ENCODE data around the gene PCGF5. TPM values are rescaled to one million over a fixed set of nuclear protein-coding genes. Genes with fewer than 3 reads are reported as not detected.

The PCGF5 gene
- total and polyA plus RNA-seq, 9 of the 15 experiments (the other 6 are each of a cell fraction or from before 2014, with no cell fraction given) = 10.9 to 40.0 (median 20.3) TPM

DNA sequence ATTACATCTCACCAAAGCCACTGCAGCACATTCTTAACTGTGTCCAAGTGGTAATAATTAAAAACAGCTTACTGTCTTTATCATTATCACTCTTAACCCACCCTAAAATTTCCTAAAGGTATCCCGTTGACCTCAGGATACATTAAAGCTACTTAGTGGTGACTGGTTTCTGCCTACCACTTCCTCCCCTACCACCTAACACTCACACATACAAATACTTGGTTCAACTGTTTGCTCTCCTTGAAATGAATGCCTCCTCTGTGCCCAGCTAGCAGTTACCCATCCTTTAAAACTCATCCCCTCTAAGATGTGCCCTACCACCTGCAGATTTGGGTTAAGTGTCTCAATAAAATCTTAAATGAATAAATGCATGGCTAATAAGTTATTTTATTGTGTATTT, 7.1 kb downstream of the PCGF5 start:
- no peak overlapping the region for H3K4me3 ChIP-seq
- DNase-seq (ENCODE audit: extremely low read depth in 1 of 4, low spot score in 3 of 4) (no peak), FAIRE-seq (no peak), ATAC-seq (no peak)
- in situ Hi-C loops (cut with MboI) = no loop called here
- intact Hi-C loops (cut with micrococcal nuclease) = no loop called here
- no TSS peak for BruUV-seq (replicated peaks)
- no peaks in the 10 kb centered on the region for H3K27me3 ChIP-seq (ENCODE audit: control insufficient read depth in 2 of 2, insufficient read depth in 2 of 2, low read length in 2 of 2)
- ChIA-PET CTCF (ENCODE audit: low intra/inter-chr PET ratio) (no interaction called here), POLR2A (no interaction called here)
- peaks cover 0 to 1% of the 10 kb centered on the region in 2 experiments; a peak in 2 of 5 replicates for H3K4me1 ChIP-seq (replicated peaks in 1 of 2; ENCODE audit: control insufficient read depth in 2 of 2, insufficient read depth in 2 of 2, low read length in 2 of 2)
- no peaks in the 10 kb centered on the region for H4K20me1 ChIP-seq (replicated peaks; ENCODE audit: control insufficient read depth, insufficient read depth, low read length)
- H3K79me2 ChIP-seq (ENCODE audit: control insufficient read depth, insufficient read depth, low read length) = peaks cover 37% of the 10 kb centered on the region
- H3K9me3 ChIP-seq (replicated peaks; ENCODE audit: control insufficient read depth, insufficient read depth, low read depth, low read length) = no peaks in the 10 kb centered on the region
- 71% methylated on average over 1 of the region's 1 CpG for WGBS (ENCODE audit: insufficient coverage, low coverage, missing lambda C conversion rate)
- no peak overlapping the region for H2AFZ ChIP-seq (ENCODE audit: low read depth, low read length)
- H3K9ac ChIP-seq (ENCODE audit: insufficient read depth in 1 of 2, low read depth in 2 of 2, low read length in 2 of 2) = no peak overlapping the region
- peaks cover 24% of the 10 kb centered on the region for H3K36me3 ChIP-seq (ENCODE audit: control insufficient read depth, insufficient read depth, low read length)
- no peak overlapping the region for H3K4me2 ChIP-seq (ENCODE audit: insufficient read depth, low read length)
- no peak overlapping the region for H3K27ac ChIP-seq (ENCODE audit: extremely low read depth, low read depth, low read length)
- no peaks in the 10 kb centered on the region for H3K9me1 ChIP-seq (ENCODE audit: control insufficient read depth, insufficient read depth, low read length)
- TF ChIP-seq ZKSCAN1 (IDR thresholded peaks at IDR 0.05; ENCODE audit: low read depth, low read length) = no peak
- no peak for TF ChIP-seq BACH1 (tag; IDR thresholded peaks at IDR 0.05)
- no peak for TF ChIP-seq GTF2A2 (tag; IDR thresholded peaks at IDR 0.05)
- no peak for TF ChIP-seq ZNF174 (CRISPR knock-in tag; IDR thresholded peaks at IDR 0.05)
- TF ChIP-seq ZNF780A (CRISPR knock-in tag; IDR thresholded peaks at IDR 0.05) = no peak
- no peak for TF ChIP-seq ZNF583 (CRISPR knock-in tag; IDR thresholded peaks at IDR 0.05)
- no peak for TF ChIP-seq ZBTB17 (CRISPR knock-in tag; IDR thresholded peaks at IDR 0.05)
- TF ChIP-seq NFIX (CRISPR knock-in tag; IDR thresholded peaks at IDR 0.05; ENCODE audit: low read depth) = no peak
- TF ChIP-seq ZFX (CRISPR knock-in tag; IDR thresholded peaks at IDR 0.05) = no peak
- TF ChIP-seq NFXL1 (CRISPR knock-in tag; IDR thresholded peaks at IDR 0.05) = no peak
- TF ChIP-seq U2AF2 (optimal IDR thresholded peaks at IDR 0.05; ENCODE audit: low read depth, low read length) = no peak
- TF ChIP-seq GATAD2B (IDR thresholded peaks at IDR 0.05; ENCODE audit: borderline replicate concordance) = no peak
- TF ChIP-seq MAFK (IDR thresholded peaks at IDR 0.05; ENCODE audit: low read length) = no peak
- TF ChIP-seq COPS2 (conservative IDR thresholded peaks at IDR 0.05) = no peak
- no peak for TF ChIP-seq ZNF655 (CRISPR knock-in tag; IDR thresholded peaks at IDR 0.05)
